Posterior vena cava (tissue), 2 donors: ENCODE measurements around the gene SSH2. TPM values are rescaled to one million over a fixed set of nuclear protein-coding genes. Genes with fewer than 3 reads are reported as not detected.
"Not testable (repeated sequence)": the region's sequence is repeated elsewhere in the genome, so short reads cannot be mapped to it uniquely, and the experiment has no call there.

Source experiments
- DNase-seq: peaks from one replicate; pipeline ENCODE4 v3.0.0-alpha.2; 2020; ENCODE audit warnings: low spot score
- intact Hi-C, 2 donors: fragments of 100-400 bp; cut with DNase I; formaldehyde crosslinking; loops; one replicate each; pipeline versions ENCODE4 v1.14.1 to v1.14.2; 2022 to 2023
- total RNA-seq, 2 donors: library from RNA; stranded (reverse); fragmentation: NEBNext Ultra II Directional; extraction: Animal tissue kit (Norgen Biotek cat#: 25700); gene quantifications; one replicate each; pipeline ENCODE4 v1.2.1, GENCODE V29; 2021
- donor health status: DM: yes; HTN: yes; CAD: no.
- donor health status: DM: yes; HTN: yes; CAD: no.

Gene SSH2
- total RNA-seq, 2 donors from 2014 or later: 26.0 to 33.3 TPM

- DNase-seq, intact Hi-C loops: not testable (repeated sequence)
Observed at GRCh38 chr17:29725408-29725807, 204.6 kb downstream of the SSH2 start.

GRCh38 chr17:29723278-29724047 is 206.6 kb downstream of the SSH2 start:
- no peak for DNase-seq
- intact Hi-C loops: no loop called here

- DNase-seq: no peak
Observed at GRCh38 chr17:29722411-29723198, 207.4 kb downstream of the SSH2 start.

GRCh38 chr17:29720551-29720950 is 209.5 kb downstream of the SSH2 start:
- no peak for DNase-seq
- intact Hi-C loops: no loop called here

More at GRCh38 chr17:29722411-29723198, 207.4 kb downstream of the SSH2 start:
- intact Hi-C loops: no loop called here

- no peak for DNase-seq
- intact Hi-C loops: no loop called here
Observed at GRCh38 chr17:29719469-29719868, 210.6 kb downstream of the SSH2 start.

GRCh38 chr17:29718446-29719039 is 211.5 kb downstream of the SSH2 start:
- intact Hi-C loops: no loop called here
- no peak for DNase-seq

GRCh38 chr17:29717817-29718216 is 212.2 kb downstream of the SSH2 start:
- intact Hi-C loops: no loop called here

GRCh38 chr17:29716566-29716965 is 213.5 kb downstream of the SSH2 start:
- intact Hi-C loops: no loop called here
- no peak for DNase-seq

More at GRCh38 chr17:29717817-29718216, 212.2 kb downstream of the SSH2 start:
- DNase-seq: no peak

GRCh38 chr17:29715680-29716079 is 214.3 kb downstream of the SSH2 start:
- intact Hi-C loops: no loop called here

GRCh38 chr17:29714146-29714545 is 215.9 kb downstream of the SSH2 start:
- no peak for DNase-seq
- intact Hi-C loops: no loop called here

More at GRCh38 chr17:29715680-29716079, 214.3 kb downstream of the SSH2 start:
- no peak for DNase-seq

- no peak for DNase-seq
- intact Hi-C loops: no loop called here
Observed at GRCh38 chr17:29713626-29714025, 216.4 kb downstream of the SSH2 start.

GRCh38 chr17:29711588-29712385 is 218.2 kb downstream of the SSH2 start:
- DNase-seq: no peak
- intact Hi-C loops: no loop called here

GRCh38 chr17:29710891-29711418 is 219.1 kb downstream of the SSH2 start:
- no peak for DNase-seq
- intact Hi-C loops: no loop called here

- intact Hi-C loops: no loop called here
- DNase-seq: no peak
Observed at GRCh38 chr17:29710520-29710884, 219.5 kb downstream of the SSH2 start.

- intact Hi-C loops: no loop called here
- DNase-seq: no peak
Observed at GRCh38 chr17:29709866-29710519, 220.0 kb downstream of the SSH2 start.

GRCh38 chr17:29707212-29707571 is 222.8 kb downstream of the SSH2 start:
- no peak for DNase-seq
- intact Hi-C loops: no loop called here

GRCh38 chr17:29706045-29706431 is 224.0 kb downstream of the SSH2 start:
- no peak for DNase-seq
- intact Hi-C loops: no loop called here

GRCh38 chr17:29705386-29705785 is 224.6 kb downstream of the SSH2 start:
- no peak for DNase-seq
- intact Hi-C loops: no loop called here

GRCh38 chr17:29699283-29699682 is 230.7 kb downstream of the SSH2 start:
- intact Hi-C loops: no loop called here
- no peak for DNase-seq
